DND-41 (cell line): ENCODE results near the gene LTA4H.

ENCODE experiments used
- CTCF ChIP-seq: IDR thresholded peaks from 2 replicates; pipeline ENCODE4 v1.5.1; 2012; ENCODE audit warnings: borderline replicate concordance, low read length, moderate library complexity, mild to moderate bottlenecking; ENCODE audit not compliant: poor library complexity, severe bottlenecking; ENCODE audit errors: extremely low read depth
- EZH2 ChIP-seq: IDR thresholded peaks from 3 replicates; pipeline ENCODE4 v1.6.1; 2012; ENCODE audit warnings: borderline replicate concordance, low read depth, mild to moderate bottlenecking, moderate library complexity, low read length, inconsistent platforms; ENCODE audit not compliant: severe bottlenecking

- TF ChIP-seq EZH2: no peak
- TF ChIP-seq CTCF: no peak
Observed at GRCh38 chr12:96007729-96008128, 27.7 kb downstream of the LTA4H start.
